Stimulated activated CD8-positive, alpha-beta memory T cell treated with anti-CD3 and anti-CD28 coated beads, Interleukin-12 subunit alpha, Interleukin-12 subunit beta, amount 100 ng/mL, for 1 hour (primary cell): Measurements from ENCODE around the gene GMDS.

Source experiments
- DNase-seq: peaks from one replicate; pipeline ENCODE4 v3.0.0-alpha.2; 2020; ENCODE audit warnings: low read depth

Gene GMDS

DNA sequence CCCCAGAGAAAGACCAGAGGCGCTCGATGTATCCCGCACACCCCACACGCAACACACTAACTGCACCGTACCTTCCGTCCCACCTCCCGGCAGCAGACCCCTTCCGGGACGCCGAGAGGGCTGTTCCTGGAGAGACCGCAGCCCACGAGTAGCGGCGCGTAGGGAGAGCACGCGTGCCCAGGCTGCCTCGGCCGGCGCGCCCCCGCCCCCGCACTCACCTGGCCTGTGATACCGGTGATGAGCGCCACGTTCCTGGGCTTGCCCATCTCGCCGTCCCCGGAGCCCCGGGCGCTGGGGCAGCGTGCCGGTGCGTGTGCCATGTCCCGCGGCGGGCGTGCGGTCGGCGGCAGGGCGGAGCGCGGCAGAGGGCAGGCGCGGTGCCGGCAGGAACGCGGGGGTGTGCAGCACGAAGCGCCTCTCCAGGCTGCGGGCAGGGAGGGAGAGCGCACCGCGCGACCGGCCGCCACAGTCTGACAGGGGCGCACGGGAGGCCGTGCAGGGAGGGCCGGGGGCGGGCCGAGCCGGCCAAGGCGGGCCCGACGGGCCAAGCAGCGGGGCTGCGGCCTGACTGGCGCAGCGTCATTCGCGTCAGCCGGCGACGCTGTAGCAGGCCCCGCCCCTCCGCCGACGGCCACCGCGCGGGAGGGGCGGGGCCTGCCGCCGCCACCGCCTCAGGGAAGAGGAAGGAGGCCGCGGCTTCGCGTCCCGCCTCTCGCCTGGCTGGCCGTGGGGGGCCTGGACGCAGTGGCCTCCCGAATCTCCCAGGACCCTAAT lies at the start of gene GMDS:
Gene GMDS (minus strand): TSS at position 503 of the 774 bp plus-strand sequence.
- DNase-seq, result peak; percentile 58

DNA sequence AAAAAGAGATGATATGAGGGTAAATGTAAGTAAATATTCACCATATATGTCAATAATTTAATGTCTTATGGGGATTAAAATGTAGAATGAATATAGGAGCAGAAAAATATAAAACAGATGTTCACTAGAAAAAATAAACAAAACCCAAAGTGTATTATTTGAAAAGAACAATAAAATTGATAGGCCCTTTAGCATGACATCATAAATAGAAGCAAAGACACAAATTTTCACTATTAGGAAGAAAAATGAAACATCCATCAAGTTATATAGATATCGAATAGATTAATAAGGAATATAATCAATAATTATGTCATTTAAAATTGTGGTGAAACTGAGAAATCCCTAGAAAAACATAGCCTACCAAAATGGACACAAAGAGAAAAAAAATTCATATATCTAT lies 40.1 kb upstream of the GMDS start:
- no peak for DNase-seq

DNA sequence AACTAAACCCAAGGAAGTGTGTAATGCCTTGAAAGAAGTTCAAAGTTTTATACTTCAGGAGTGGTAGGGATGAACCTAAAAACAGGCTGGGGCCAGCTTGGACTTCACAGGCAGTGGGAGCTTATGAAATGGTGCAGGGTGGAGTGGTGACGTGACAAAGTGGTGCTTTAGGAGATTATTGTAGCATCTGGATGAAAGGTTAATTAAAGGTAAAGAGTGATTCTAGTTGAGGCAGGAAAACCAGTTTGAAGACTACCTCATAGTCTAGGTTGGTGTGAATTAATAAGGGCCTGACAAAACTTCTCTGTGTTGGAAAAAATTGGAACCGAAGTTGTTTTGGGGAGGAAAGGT lies 30.5 kb upstream of the GMDS start:
- no peak for DNase-seq

DNA sequence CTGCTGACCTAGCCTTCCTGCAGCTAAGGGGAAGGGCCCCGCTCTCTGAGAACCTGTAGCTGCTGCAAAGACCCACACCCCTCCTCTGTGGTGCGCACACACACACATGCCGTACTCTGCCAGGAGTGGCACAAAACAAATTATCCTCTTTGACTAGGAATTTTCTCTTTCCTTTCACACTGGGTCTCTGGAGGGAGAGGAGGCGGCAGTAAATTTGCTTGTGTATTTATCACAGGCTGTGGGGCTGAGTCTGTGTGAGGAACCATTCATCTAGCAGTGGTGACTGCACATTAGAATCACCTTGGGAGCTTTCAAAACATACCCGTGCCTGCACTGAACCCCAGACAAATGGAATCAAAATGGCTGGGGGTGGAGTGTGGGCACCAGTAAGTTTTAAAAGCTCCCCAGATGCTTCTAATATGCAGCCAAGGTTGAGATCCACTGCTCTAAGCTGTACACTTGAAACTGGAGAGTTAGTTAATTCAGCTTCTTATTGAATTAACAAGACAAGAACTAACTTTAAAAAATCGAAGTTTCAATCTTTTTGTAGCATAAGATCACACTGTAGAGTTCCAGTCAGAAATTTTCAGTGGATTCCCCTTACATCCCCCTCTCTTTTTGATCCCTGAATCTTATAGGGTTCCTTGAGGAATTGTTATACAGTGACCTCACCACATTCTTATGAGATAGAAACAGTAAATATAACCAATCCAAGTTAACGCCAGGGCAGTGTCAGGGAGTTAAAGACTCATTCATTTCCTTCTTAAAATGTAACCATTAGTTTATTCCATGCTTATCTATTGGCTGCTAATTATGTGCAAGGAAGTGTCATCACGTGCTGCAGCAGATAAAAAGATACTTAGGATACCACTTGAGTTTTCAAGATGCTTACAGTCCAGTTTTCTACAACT lies 29.8 kb upstream of the GMDS start:
- DNase-seq, result no peak

DNA sequence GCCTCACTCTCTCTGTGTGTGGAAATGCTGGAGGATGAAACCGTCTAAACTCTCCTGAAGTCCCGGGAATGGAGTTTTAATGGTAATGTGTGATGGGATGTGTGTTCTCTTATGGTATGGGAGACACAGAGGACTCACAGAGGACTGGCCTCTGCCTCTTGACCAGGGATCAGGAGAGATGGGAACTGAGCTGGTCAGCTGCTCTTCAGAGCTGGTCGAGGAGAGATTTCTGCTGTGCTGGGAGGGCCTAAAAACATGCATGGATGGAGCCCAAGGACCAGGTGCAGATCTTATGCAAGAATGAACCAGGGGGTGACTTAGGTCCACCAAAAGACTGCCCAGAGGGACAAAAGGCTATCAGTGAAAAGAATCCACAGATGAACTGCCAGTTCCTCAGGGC lies 27.3 kb upstream of the GMDS start:
- no peak for DNase-seq

DNA sequence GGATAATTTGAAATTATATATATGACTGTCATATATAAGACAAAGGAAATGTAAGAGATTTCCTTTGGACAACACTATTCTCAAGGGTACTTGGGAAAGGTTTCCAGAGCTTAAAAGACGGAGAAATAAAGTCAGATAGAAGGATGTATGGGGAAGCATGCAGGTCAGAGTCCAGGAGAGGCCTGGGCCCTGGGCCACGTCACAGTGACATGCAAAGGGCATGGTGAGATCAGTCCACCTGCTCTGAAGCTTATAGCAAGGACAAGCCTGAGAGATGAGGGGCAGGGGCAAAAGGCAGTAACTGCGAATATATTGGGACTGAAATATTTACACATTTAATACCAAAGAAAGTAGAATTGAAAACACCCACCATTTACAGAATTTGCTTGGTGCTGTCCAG lies 24.6 kb upstream of the GMDS start:
- DNase-seq, result no peak

DNA sequence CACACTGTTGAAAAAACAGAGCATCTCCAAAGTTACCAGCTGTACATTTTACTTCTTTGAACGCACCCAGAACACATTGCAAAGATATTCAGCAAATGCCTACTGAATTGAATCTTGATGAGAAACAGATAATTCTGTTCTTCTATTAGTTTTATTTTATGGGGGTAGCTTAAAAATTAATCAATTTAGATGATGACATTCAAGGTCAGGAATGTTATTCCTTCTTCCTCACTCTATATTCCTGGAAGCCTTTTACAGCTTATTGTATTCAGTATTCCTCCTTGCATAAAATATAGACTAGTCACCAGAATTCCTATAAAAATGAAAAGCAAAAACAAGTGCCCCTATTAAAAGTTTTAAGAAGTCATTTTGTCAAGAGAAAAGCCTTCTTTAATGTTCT lies 21.4 kb upstream of the GMDS start:
- DNase-seq, result no peak

DNA sequence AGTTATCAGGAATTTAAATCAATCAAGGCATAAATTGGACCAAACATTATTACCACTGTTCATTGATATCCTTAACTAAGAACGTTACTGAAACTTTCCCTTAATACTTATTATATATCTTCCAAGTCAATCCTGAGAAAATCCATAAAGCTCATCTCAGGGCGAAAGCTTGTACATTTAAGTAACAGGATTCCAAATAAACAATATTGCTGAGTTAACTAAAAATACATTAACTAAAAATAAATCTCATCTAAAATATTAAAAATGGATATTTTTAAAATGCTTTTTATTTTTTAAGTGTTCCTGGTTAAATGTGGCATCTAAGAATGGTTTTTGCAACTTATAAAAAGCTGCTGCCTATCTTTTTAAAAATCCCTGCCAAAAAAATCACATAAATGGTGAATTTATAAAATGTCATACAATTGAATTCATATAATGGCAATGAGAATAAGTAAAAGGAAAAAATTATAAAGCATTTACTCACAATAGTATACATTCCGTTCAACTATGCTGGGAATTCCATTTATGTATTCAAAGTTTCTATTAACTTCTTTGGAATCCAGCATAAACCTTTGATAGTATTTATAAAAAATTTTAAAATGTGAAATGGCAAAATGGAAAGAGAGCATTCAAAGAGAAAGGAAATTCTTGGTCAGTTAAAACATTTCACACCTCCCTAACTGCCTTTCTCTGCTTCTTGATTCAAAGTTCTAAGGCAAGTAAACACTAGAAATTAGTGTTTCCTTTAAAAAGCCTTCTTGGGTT lies 20.8 kb upstream of the GMDS start:
- DNase-seq, result no peak

DNA sequence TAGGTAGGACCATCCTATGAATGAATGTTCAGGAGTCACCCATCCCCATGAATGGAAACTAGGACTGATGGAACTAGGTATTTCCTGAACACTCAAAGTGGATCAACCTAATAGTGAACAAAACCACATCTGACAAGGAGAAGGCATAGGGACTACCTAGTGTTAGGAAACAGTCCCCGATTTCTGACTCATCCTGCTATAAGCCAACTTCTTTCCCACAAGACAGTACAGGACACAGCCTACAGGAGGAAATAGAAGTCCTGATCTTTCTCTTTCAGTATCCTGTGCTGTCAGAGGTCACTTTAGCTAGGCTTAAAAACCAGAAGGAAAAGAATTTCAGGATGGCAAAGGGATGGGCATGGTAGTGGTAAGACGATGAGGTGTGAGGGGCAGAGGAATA lies 19.5 kb upstream of the GMDS start:
- DNase-seq, result no peak

DNA sequence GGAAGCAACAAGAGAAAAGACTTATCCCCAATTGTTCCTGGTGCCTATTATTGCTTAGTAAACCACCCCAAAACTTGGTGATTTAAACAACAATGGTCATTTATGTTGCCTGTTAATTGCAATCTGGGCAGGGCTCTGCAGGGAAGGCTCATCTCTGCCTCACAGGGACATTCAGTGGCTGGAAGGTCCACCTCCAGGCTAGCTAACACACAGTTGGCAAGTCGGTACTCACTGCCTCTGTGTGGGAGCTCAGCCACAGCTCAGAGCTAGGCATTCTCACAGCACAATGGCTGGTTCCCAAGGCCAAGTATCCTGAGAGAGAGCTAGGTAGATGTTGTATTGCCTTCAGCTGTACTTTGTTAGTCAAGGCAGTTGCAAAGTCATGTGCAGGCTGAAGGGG lies 18.5 kb upstream of the GMDS start:
- no peak for DNase-seq

DNA sequence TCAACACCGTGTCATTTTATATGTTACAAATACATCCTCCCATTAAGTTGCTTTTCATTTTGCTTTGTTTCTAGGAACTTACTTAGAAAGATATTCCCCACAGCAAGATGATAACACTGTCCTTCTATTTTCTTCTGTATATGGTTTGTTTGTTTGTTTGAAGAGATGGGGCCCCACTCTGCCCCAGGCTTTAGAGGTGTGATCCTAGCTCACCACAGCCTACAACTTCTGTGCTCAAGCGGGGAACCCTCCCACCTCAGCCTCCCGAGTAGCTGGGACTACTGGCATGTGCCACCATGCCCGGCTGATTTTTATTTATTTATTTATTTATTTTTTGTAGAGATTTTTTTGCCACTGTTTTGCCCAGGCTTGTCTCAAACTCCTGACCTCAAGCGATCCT lies 14.2 kb upstream of the GMDS start:
- DNase-seq, result no peak

DNA sequence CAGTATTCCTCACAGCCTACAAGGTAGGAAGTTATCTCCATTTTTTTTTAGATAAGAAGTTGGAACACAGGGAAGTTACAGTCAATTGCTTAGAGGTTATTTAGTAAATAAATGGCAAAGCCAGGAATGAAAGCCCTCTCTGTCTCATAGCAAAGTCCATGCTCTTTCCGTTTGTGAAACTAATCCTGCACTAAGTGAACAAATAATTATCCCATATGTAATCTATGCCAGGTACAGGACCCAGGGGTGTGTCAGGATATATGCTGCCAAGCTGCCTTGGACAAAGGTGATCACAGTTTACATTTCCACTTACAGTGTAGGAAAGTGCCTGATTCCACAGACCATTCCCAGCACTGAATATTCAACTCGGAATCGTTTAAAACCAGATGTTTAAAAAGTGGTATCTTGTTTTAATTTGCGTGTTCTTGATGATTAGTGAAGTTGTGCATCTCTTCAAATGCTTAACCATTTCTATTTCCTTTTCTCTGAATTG lies 13.6 kb upstream of the GMDS start:
- no peak for DNase-seq

DNA sequence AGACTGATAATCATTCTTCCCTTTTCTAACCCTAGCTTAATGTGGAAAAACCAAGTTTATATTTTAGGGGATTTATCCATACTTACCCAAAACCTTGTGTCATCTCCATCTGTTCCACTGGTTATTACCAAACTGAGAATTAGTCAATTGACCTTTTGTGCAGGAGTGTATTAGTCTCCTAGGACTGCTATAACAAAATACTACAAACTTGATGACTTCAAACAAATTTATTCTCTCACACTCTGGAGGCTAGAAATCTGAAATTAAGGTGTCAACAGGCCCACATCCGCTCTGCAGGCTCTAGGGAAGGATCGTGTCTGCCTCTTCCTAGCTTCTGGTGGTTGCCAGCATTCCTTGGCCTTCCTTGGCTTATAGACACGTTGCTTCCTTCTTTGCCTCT lies 12.7 kb upstream of the GMDS start:
- no peak for DNase-seq

DNA sequence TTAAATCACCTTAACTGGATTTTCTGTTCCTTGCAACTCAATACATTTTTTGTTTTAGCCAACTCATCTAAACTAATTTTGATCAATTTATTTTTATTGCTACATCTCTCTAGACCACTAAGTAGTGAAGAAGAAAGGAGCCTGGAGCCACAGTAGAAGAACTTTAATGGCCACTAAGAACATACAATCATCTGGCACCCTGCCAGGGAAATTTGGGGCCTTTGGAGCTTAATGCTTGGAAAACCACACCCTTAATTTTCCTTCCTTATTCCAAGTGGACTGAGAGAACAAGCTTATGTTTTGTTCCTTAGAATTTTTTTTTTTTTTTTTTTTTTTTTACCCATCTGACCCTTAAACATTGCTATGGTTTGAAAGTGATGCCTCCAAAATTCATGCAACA lies 12.0 kb upstream of the GMDS start:
- DNase-seq, result no peak

DNA sequence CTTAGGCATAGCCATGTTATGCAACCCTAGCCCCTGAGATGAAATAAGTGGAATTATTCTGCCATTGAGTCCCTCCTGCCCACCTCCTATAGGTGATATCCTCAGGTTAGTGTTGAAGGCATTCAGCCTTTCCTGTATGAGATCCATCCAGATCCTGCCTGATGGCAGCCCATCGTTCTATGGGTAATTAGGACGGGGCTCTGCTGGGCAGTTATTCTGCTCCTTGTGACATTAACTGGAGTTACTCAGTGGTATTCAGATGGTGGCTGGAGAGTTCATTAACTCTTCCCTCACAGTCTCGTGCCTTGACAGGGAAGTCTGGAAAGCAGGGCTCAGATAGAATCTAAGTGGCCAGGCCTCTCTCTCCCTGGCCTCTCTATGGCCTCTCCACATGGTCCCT lies 9.3 kb upstream of the GMDS start:
- DNase-seq, result no peak

DNA sequence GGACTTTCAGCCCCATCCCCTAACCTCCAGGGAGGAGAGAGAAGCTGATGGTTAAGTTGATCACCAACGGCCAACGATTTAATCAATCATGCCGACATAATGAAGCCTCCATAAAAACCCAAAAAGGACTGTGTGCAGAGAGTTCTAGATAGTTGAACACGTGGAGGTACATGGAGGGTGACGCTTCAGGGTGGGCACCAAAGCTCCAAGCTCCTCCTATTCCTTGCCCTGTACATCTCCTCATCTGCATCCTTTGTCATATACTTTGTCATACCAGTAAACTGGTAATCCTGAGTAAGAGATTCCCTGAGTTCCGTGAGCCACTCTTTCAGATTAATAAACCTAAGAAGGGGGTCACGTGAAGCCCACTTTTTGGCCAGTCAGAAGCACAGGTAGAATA lies 3.7 kb upstream of the GMDS start:
- DNase-seq, result no peak

DNA sequence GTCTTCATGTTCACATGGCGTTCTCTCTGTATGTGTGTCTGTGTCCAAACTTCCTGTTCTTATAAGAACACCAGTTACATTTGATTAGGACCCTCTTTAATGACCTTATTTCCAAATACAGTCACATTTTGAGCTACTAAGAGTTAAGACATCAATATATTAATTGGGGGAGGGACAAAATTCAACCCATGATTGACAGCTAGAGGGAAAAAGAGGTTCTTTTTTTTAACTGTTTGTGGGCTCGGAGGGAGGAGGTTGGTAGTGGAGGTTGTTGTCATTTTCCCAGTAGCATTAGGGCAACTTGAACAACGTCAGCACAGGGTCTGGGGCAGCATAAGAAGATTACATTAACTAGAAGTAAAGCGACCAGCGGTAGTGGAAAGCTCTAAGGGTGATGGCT lies 2.3 kb upstream of the GMDS start:
- DNase-seq, result no peak

DNA sequence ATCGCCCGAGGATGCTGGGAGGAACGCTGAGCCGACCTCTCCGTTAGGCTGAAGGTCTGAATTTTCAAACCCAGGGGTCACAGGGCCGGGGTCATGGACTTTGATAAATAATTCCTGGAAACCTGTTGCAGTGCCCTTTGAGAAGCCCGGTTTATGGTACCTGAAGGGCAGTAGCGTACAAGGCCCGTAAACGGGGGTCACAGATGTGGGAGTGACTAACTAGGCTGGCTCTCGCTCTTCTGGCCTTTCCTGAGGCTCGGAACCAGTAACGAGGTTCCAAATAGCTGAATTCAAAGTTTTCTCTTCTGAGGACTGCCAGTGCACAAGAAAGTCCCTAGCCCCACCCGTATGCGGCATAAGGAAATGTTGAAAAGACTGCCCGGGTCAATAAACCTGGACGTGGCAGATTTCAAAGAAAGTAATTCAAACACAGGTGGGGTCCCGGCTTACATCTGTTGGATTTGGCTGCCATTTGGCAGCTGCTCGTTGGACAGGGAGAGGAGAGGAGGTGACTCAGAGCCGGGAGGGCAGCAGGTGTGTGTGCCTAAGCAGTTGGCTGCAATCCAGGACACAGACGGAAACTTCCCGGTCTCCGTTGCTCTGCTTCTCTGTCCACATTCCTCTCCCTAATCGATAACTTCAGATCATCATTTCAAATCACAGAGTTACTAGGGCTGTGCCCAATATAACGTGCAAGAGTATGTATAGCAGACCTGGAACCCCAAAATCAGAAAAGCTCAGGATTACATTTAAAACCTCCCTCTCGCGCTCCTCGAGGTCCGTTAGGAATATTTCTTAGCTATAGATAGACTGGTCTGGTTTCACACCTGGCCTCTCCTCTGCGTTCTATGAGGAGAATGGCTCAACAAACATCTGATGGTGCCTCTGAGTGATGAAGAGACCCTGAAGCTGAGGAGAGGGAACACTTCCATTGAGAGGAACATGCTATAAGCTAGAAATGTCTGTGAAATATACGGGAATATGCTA lies 765 bp upstream of the GMDS start:
- no peak for DNase-seq

DNA sequence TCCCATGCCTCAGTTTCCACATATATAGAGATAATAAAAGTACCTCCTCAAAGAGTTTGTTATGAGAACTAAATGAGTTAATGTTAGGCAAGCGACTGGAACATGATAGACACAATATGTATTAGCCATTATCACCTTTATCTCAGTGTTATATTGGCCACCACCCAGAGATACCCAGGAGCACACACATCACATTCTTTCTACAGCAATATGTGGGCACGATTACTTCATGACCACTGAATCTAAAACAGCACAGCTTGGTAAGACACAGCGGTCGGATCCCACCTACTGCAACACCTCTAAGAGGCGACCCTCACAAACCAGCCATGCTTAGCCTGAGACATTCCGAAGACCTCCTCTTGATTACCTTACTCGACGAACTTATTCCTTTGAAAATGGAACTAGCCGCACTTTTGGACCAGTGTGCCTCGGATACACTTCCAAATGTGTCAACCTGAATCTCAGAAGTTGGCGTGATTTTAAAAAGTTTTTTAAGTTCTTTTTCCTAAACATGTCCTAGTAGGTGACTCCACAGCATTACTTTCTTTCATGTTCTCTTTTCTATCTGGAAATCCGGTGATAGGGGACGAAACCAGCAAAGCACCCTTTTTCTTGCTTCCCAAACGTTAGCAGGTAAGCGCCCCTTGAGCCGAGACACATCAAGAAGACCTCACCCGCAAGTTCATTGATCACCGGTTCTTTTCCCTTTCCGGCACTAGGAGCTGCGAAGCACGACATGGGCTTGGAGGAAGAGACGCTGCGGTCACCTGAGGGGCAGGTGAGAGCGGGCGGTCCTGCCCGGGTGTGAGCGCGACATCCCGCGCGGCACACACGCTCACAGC lies 923 bp downstream of the GMDS start:
- DNase-seq, result no peak

DNA sequence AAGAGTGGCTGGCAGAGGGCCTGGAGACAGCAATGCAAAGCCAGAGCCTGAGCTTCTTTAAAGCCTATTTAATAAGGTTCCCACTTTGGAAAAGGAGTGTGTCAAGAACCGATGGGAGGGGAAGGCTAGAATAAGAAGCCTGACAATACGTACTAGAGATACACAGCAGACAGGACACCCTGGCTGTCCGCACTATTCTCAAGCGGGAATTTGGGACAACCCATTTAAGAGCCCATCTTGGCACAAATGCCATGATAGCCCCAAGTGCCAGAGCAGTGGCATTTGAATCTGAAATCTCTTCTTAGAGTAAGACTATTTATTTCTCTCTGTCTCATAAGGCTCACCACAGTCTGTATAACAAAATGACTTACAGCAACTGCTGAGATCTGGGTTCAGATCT lies 3.1 kb downstream of the GMDS start:
- DNase-seq, result no peak
